Measurements from ENCODE around the gene CACNA2D2. TPM values are rescaled to one million over a fixed set of nuclear protein-coding genes. Genes with fewer than 3 reads are reported as not detected.

The CACNA2D2 gene
- total RNA-seq, 1 experiment from 2014 or later: 0.59 TPM

DNA sequence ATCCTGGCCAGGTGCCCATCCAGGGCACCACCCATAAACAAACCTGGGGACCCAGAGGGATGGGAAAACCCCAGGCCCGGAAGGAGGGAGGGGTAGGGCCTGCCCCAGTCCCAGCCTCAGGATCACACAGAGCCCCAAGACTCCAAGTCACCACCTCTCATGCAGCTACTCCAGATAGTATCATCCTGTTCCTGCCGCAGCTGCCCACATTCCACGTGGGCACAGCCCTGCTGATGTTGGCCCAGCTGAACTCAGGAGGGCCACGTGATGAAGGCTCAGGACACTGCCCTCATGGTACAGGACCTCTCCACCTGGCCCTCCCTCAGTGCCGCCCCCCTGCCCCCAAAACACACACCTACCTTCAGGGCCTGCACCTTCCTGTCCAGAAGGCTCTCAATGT is 69.5 kb downstream of the CACNA2D2 start:
- in situ Hi-C loops (cut with HindIII; ENCODE audit: low pct_unique_long_range_greater_than_20kb, low sequenced_read_pairs): no loop called here
- POLR2A ChIA-PET: no interaction called here

DNA sequence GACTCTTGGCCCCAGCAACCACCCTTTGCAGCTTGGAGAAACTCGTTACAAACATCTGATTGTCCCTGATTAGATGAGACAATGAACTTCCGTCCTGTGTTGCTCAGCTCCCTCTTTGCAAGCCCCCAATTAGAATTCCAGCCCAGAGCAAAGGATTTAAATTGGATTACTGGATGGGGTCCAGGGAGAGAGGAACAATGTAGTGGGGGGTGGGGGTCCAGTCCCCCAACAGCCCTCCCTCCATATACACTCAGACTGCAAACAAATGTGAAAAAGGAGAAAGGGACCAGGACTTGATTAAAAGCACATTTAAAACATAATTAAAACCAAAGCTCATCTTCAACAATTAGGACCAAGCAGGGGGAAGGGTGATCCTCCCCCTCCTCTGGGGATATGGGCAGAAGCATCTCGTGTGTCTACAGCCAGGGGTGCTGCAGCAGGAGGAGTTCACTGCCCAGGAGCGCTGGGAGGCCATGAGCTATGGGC is 72.4 kb downstream of the CACNA2D2 start:
- intact Hi-C loops (cut with micrococcal nuclease; ENCODE audit: unreplicated experiment) (no loop called here), in situ Hi-C loops (cut with HindIII; ENCODE audit: low pct_unique_long_range_greater_than_20kb, low sequenced_read_pairs) (no loop called here)
- no peak for ATAC-seq
- H3K4me1 ChIP-seq (ENCODE audit: control insufficient read depth, insufficient read depth, low read length): no peaks in the 10 kb centered on the region
- ChIA-PET POLR2A (no interaction called here), CTCF (no interaction called here)
- no peak overlapping the region for H3K27ac ChIP-seq (ENCODE audit: low read length)
- TF ChIP-seq, protein P1, sequence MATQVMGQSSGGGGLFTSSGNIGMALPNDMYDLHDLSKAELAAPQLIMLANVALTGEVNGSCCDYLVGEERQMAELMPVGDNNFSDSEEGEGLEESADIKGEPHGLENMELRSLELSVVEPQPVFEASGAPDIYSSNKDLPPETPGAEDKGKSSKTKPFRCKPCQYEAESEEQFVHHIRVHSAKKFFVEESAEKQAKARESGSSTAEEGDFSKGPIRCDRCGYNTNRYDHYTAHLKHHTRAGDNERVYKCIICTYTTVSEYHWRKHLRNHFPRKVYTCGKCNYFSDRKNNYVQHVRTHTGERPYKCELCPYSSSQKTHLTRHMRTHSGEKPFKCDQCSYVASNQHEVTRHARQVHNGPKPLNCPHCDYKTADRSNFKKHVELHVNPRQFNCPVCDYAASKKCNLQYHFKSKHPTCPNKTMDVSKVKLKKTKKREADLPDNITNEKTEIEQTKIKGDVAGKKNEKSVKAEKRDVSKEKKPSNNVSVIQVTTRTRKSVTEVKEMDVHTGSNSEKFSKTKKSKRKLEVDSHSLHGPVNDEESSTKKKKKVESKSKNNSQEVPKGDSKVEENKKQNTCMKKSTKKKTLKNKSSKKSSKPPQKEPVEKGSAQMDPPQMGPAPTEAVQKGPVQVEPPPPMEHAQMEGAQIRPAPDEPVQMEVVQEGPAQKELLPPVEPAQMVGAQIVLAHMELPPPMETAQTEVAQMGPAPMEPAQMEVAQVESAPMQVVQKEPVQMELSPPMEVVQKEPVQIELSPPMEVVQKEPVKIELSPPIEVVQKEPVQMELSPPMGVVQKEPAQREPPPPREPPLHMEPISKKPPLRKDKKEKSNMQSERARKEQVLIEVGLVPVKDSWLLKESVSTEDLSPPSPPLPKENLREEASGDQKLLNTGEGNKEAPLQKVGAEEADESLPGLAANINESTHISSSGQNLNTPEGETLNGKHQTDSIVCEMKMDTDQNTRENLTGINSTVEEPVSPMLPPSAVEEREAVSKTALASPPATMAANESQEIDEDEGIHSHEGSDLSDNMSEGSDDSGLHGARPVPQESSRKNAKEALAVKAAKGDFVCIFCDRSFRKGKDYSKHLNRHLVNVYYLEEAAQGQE (IDR thresholded peaks at IDR 0.05; ENCODE audit: insufficient read depth in 1 of 2, low read depth in 2 of 2, low read length in 1 of 2): no peak
- TF ChIP-seq SIN3A (IDR thresholded peaks at IDR 0.05; ENCODE audit: borderline replicate concordance, insufficient read depth, low read depth, low read length): no peak
- BruUV-seq (replicated peaks): no TSS peak
- no peaks in the 10 kb centered on the region for H3K36me3 ChIP-seq (ENCODE audit: control insufficient read depth, insufficient read depth, low read length)
- no peak for DNase-seq (ENCODE audit: low read depth, low spot score)
- no peaks in the 10 kb centered on the region for H3K9me3 ChIP-seq (ENCODE audit: control insufficient read depth, insufficient read depth, low read depth, low read length)
- no peaks in the 10 kb centered on the region for H3K27me3 ChIP-seq (ENCODE audit: control insufficient read depth, insufficient read depth, low read length)
- H3K4me3 ChIP-seq (ENCODE audit: low read depth in 2 of 2, low read length in 2 of 2): no peak overlapping the region

More for the DNA sequence above, 69.5 kb downstream of the CACNA2D2 start:
- TF ChIP-seq, protein P2, sequence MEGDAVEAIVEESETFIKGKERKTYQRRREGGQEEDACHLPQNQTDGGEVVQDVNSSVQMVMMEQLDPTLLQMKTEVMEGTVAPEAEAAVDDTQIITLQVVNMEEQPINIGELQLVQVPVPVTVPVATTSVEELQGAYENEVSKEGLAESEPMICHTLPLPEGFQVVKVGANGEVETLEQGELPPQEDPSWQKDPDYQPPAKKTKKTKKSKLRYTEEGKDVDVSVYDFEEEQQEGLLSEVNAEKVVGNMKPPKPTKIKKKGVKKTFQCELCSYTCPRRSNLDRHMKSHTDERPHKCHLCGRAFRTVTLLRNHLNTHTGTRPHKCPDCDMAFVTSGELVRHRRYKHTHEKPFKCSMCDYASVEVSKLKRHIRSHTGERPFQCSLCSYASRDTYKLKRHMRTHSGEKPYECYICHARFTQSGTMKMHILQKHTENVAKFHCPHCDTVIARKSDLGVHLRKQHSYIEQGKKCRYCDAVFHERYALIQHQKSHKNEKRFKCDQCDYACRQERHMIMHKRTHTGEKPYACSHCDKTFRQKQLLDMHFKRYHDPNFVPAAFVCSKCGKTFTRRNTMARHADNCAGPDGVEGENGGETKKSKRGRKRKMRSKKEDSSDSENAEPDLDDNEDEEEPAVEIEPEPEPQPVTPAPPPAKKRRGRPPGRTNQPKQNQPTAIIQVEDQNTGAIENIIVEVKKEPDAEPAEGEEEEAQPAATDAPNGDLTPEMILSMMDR (IDR thresholded peaks at IDR 0.05): no peak
- TF ChIP-seq, protein P1 (IDR thresholded peaks at IDR 0.05; ENCODE audit: insufficient read depth in 1 of 2, low read depth in 2 of 2, low read length in 1 of 2): no peak
- TF ChIP-seq POLR2AphosphoS5 (IDR thresholded peaks at IDR 0.05; ENCODE audit: low read depth, low read length): no peak
- no peak for TF ChIP-seq SIN3A (IDR thresholded peaks at IDR 0.05; ENCODE audit: borderline replicate concordance, insufficient read depth, low read depth, low read length)
- TF ChIP-seq TCF7L2 (IDR thresholded peaks at IDR 0.05; ENCODE audit: low read depth, low read length): no peak
- CTCF ChIA-PET: no interaction called here
- no peak for DNase-seq (ENCODE audit: low read depth, low spot score)
- BruUV-seq (replicated peaks): no TSS peak
- Histone ChIP-seq H3K4me1 (ENCODE audit: control insufficient read depth, insufficient read depth, low read length) (no peaks in the 10 kb centered on the region), H3K27ac (ENCODE audit: low read length) (no peak overlapping the region), H3K9me3 (ENCODE audit: control insufficient read depth, insufficient read depth, low read depth, low read length) (no peaks in the 10 kb centered on the region), H3K36me3 (ENCODE audit: control insufficient read depth, insufficient read depth, low read length) (no peaks in the 10 kb centered on the region), H3K4me3 (ENCODE audit: low read depth in 2 of 2, low read length in 2 of 2) (no peak overlapping the region), H3K27me3 (ENCODE audit: control insufficient read depth, insufficient read depth, low read length) (no peaks in the 10 kb centered on the region)
- intact Hi-C loops (cut with micrococcal nuclease; ENCODE audit: unreplicated experiment): no loop called here
- ATAC-seq: no peak
